ENCODE data around the gene NSUN7.

DNA sequence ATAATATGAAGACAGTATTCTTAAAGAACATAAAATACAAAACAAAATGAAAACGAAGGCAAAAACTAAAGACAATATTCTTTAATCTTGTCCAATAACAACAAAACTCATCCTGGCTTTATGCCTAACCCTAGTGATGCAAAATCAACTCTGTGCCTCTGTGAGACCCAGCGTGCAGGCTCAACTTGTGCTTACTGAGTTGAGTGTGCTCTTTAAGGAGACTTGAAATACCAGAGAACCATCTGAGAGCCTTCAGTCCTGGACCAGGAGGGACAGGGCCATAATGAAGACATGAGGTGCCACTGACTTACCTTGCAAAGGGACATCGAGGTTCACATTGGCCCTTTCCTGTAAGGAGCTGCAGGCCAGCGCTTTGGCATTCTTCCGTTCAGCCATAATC lies 77.1 kb downstream of the NSUN7 start:
- TF ChIP-seq GATA2 (IDR thresholded peaks at IDR 0.05; ENCODE audit: low read depth, low read length) (no peak), GATA3 (IDR thresholded peaks at IDR 0.05; ENCODE audit: low read depth, low read length) (no peak)
